GM12801 (cell line): ENCODE measurements around the gene YBX1.

ENCODE experiments used
- TF ChIP-seq, protein P1 (sequence below): IDR thresholded peaks from one replicate; pipeline ENCODE4 v1.5.1; 2011; ENCODE audit warnings: control low read depth; ENCODE audit not compliant: insufficient read length; ENCODE audit errors: extremely low read depth

The YBX1 gene

DNA sequence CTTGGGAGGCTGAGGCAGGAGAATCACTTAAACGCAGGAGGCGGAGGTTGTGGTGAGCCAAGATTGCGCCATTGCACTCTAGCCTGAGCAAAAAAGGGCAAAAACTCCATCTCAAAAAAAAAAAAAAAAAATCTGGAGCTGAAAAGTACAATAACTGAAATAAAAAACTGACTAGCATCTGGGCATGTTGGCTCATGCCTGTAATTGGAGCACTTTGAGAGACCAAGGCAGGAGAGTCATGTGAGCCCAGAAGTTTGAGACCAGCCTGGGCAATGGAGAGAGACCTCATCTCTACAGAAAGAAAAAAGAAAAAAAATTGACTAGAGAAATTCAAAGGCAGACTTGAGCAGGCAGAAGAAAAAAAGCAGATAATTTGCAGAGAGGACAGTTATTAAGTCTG lies 39.7 kb downstream of the YBX1 start:
- TF ChIP-seq, protein P1, sequence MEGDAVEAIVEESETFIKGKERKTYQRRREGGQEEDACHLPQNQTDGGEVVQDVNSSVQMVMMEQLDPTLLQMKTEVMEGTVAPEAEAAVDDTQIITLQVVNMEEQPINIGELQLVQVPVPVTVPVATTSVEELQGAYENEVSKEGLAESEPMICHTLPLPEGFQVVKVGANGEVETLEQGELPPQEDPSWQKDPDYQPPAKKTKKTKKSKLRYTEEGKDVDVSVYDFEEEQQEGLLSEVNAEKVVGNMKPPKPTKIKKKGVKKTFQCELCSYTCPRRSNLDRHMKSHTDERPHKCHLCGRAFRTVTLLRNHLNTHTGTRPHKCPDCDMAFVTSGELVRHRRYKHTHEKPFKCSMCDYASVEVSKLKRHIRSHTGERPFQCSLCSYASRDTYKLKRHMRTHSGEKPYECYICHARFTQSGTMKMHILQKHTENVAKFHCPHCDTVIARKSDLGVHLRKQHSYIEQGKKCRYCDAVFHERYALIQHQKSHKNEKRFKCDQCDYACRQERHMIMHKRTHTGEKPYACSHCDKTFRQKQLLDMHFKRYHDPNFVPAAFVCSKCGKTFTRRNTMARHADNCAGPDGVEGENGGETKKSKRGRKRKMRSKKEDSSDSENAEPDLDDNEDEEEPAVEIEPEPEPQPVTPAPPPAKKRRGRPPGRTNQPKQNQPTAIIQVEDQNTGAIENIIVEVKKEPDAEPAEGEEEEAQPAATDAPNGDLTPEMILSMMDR = no peak

DNA sequence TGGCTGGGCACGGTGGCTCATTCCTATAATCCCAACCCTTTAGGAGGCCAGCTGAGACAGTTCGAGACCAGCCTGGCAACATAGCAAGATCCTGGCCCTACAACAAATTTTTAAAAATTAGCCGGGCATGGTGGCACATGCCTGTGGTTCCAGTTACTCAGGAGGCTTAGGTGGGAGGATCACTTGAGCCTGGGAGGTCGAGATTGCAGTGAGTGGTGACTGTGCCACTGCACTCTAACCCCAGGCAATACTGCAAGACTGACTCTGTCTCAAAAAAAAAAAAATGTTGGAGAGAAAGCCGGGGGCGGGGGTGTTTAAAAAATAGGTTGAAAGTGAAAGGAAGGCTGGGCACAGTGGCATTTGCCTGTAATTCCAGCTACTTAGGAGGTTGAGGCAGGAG lies 41.3 kb downstream of the YBX1 start:
- TF ChIP-seq, protein P1 = no peak

DNA sequence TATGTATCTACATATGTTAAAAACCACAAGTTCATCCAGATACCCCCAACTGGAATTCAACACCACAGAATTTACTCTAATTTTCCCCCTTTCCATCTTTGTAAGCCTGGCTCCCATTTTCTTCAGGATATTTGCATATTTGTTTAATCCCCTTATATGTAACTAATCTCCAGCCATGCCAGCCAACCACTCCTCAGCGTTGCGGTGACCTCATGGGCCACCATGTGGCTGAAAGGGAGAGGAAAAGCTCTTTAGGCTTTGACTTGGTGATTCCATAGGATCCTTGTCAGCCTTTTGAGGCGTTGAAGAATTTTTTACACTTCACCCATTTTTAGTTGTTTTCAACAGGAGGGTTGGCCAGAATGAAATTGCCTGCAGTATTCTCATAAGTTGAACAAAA lies 47.8 kb downstream of the YBX1 start:
- TF ChIP-seq, protein P1 = no peak

DNA sequence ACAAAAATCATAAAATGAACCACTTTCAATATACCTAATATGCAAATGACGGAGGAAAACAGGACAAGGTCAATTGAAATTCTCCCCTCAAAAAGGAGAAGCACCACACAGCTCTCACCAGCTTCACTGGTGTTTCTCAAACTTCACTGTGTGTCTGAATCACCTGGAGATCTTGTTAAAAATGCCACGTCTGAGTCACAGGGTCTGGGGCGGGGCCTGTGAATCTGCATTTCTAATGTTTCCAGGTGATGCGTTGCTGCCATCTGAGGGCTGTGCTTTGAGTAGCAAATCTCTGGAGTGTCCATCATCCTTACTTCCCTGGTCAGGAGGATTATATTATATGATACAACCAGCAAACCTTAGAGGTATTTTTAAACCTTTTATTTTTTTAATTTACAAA lies 48.8 kb downstream of the YBX1 start:
- TF ChIP-seq, protein P1 = no peak

DNA sequence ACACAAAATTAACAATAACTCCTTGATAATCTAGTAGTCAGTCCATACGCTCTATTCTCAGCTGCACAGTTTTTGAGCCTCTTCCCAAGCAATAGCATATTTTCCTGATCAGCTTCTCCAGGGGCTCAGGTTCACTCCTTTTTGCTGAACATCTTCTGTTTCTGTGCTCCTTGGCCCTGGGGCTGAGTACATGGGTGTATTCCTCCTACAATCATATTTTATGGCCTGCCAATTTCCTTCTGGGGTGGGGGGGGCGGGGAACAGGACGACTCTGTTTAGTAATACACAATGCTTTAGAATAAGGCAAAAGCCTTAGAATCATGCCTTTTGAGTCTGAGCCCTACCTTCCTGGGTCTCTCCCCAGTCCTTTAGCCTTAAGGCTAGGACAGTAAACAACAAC lies 49.4 kb downstream of the YBX1 start:
- TF ChIP-seq, protein P1 = no peak

DNA sequence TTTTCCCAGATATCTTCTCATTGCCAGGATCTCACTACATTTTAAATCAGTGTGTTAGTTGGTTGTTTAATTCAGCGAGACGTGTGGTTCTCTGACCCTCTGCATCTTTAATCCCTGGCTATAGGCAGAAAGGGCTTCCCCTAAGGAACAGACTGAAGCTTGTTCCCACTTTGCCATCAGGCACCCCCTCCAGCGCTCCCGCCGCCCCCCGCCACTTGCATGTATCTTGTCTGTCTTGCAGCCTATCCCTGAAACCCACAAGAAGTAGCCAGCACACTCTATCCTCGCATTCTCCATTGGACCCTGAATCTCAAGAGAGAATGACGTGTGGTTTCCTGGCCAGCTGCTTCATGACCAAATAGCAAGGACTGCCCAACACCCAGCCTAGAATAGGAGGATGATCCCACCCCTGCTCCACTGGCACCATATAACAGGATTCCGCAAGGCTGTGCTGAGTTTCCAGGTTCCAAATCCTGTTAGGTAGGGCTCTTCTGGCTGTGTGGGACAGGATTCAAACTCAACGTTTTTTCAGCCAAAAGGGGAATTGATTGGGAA lies 50.0 kb downstream of the YBX1 start:
- TF ChIP-seq, protein P1 = no peak

DNA sequence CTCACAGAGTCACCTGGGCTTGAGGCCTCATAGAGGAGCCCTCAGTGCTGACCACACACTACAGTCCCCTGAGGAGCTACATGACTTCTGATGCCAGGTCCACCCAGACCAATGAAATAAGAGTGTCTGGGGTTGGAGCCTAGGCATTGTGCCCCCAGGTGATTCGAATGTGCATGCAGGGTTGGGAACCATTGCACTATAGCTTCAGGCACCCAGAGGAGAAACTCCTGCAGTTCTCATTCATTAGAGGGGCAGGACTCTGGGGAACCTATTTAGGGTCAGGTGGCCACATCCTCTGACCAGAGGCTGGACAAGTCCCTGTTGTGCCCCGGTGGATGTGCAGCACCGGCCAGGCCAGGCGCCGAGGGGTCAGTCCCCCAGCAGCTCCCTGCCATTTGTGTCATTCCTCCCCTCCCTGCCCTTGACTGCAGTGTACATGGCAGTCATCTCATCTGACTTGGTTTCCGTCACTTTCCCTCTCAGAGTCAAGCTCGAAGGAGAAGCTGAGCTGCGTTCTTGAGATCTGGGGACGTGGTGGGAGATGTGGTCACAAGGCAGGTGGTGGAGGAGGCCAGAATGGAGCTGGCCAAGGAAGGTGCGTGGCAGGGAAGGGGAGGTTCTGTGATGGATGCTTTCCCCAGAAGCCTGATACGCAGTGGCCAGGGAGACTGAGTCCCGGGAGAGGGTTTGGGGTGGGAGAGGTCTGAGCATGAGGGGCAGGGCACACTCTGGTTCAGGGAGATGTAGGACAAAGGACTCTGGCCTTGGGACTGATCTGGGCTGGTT lies 51.4 kb downstream of the YBX1 start:
- TF ChIP-seq, protein P1 = no peak
